ENCODE data around the gene KRTAP11-1.

Gene KRTAP11-1

GRCh38 chr21:30881480-30881879 is at the start of gene KRTAP11-1:
Gene KRTAP11-1, minus strand, starts transcription at chr21:30881580. Its CDS starts 56 bp downstream, at chr21:30881524.
- no peak for DNase-seq

GRCh38 chr21:30924146-30924700 is 42.8 kb upstream of the KRTAP11-1 start:
- no peak for DNase-seq

GRCh38 chr21:30921129-30921528 is 39.7 kb upstream of the KRTAP11-1 start:
- no peak for DNase-seq

- DNase-seq: no peak
Measured at GRCh38 chr21:30917557-30917956, 36.2 kb upstream of the KRTAP11-1 start.

- no peak for DNase-seq
Measured at GRCh38 chr21:30900881-30901280, 19.5 kb upstream of the KRTAP11-1 start.

GRCh38 chr21:30882866-30883597 is 1.7 kb upstream of the KRTAP11-1 start:
- no peak for DNase-seq

GRCh38 chr21:30880914-30881313 is 466 bp downstream of the KRTAP11-1 start:
- no peak for DNase-seq

GRCh38 chr21:30874526-30874925 is 6.9 kb downstream of the KRTAP11-1 start:
- no peak for DNase-seq

- DNase-seq: no peak
Measured at GRCh38 chr21:30847627-30848500, 33.5 kb downstream of the KRTAP11-1 start.

GRCh38 chr21:30842990-30843389 is 38.4 kb downstream of the KRTAP11-1 start:
- DNase-seq: no peak

- peak; percentile 5 for DNase-seq
Measured at GRCh38 chr21:30839304-30839703, 42.1 kb downstream of the KRTAP11-1 start.

GRCh38 chr21:30838536-30838935 is 42.8 kb downstream of the KRTAP11-1 start:
- DNase-seq: no peak

- peak; percentile 47 for DNase-seq
Measured at GRCh38 chr21:30831194-30831765, 50.1 kb downstream of the KRTAP11-1 start.
